GM18498 (cell line): ENCODE data around the gene SMIM21.

Experiments used
- ATAC-seq: cut with Tn5 transposase; IDR thresholded peaks from one replicate; pipeline ENCODE4 v1.9.1; 2021; ENCODE audit warnings: mild to moderate bottlenecking, moderate library complexity; ENCODE audit not compliant: unreplicated experiment

The SMIM21 gene

GRCh38 chr18:75378376-75379315 lies 48.9 kb downstream of the SMIM21 start:
- ATAC-seq, result no peak

DNA sequence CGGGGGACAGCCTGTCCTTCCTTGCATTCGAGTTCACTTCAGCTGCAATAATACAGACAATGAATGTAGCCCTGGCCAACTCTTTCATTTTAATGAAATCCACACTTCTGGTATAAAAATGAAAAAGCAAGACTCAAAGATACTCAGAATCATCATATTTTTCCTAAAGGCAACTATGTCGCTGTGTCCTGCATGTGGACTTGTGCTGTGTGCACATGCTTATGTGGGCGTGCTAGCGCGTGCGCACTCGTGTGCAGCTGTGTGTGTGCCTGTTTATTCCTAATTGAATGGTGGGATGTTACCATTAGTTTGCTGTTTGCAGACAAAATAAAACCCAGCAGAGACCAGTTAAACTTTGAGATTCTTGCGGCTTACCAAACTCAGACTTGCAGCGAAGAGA lies 49.6 kb downstream of the SMIM21 start:
- no peak for ATAC-seq

DNA sequence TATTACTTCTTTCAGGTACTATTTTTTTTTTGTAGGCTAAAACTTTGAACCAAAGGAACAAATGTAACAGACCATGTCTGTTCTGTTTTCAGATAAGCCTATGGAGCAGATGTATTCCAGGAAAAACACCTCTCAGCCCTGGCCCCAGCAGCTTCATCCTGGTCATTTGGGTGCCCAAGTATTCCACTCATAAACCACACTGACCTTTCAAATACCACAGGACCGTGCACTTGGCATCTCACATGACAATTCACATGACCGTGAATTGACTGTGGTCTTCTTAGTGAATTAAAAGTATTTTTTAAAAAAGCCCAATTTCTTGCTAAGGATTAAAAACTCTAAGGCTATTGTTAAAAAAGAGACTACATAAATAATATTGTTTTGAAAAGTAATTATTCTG lies 50.2 kb downstream of the SMIM21 start:
- no peak for ATAC-seq

- ATAC-seq, result no peak
Measured at GRCh38 chr18:75376004-75376403, 51.5 kb downstream of the SMIM21 start.

DNA sequence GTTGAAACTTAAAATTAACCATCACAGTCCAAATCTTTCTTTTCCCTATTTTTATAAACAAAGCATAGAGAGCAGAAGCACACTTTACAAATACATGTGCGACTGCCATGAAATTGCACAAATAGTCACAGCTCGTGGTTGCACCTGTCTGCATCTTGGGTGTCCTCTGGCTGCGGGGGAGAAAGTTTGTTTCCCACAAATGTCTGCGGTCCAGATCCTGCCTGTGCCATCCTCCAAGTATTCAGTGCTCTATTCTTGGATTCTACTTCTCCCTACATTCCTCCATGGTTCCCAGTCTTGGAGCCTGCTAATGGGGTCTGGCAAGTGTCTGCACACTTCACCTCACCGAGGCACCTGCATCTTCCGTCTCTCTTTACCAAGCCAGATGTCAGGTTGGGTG lies 52.2 kb downstream of the SMIM21 start:
- no peak for ATAC-seq

DNA sequence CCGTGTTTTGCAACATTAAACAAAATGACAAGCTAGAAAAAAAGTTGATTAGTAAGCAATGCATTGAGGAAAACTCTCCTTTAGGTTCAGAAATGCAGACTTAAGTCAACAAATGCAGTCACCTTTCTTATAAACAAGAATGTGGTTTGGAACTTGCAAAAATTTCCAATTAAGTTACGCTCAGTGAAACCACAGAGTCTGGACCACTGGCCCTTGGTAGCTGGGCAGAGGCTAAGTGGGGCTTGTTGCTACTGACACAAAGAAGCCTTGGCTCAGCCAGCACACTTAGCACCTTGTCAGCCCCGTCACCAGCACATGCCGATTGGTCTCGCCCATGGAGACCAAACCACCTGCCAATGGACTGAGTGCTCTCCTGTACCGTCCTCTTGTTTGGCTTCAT lies 53.0 kb downstream of the SMIM21 start:
- ATAC-seq, result no peak

DNA sequence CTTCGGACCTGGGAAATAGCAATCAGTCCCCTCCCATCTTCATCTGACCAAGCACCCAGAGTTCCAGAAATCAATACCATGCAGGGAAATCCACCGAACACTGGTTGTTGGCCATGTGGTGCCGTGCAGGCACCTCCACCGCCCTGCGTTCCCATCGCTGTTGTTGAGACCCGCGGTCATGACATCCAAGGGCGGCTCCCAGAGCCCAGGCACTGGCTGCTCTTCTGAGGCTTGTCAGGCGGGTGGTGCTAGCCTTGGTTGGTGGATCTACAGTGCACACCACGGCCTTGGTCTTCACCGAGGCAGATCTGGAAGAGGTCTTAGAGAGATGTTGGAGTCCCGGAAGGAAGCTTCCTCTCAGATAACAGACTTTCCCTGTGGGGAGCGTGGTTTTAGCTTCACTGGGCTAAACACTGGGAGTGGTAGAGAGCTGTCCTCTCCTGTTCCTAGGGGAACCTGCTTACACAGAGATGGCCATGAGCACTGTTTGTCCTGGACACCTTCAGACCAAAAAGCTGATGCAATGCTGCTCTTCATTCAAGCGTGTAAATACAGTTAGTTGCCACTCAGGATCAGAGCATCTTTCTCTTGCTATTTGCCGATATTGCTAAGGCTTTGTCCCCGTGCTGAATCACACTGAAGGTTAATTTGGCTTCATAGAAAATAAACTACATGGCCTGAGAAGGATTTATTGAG lies 58.3 kb downstream of the SMIM21 start:
- no peak for ATAC-seq

DNA sequence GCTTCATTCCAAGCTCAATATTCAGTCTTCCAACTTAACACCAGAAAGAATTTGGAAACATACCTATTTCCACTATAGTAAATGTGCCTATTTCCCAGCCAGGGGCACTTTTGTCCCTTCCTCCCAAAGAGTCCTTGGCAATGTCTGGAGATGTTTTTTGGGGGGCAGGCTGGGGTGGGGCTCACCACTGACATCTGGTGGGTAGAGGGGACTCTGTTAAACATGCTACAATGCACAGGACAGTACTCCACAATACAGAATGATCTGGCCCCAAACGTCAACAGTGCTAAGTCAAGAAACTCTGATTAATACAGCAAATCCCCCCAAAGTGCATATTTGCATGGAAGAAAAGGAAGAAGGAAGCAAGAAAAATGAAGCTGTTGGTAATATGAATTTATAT lies 61.7 kb downstream of the SMIM21 start:
- ATAC-seq, result no peak

DNA sequence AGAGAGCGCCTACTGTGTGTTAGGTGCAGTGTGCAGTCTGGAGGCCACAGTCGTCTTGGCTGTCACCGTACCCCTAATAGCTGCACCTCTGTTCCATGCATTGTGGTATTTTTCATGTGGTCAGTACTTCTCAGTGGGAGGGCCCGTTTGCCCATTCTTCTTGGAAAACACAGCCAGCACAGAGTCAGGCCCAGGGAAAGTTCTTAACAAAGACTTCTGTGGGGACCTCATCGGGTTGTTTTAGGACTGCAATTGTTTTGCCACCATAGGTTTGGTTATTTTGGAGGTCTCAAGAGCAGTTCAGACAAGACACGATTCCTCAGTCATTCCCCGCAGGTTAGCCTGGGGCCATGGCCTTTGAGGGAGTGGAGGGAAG lies 62.3 kb downstream of the SMIM21 start:
- no peak for ATAC-seq

GRCh38 chr18:75364512-75365253 lies 62.8 kb downstream of the SMIM21 start:
- no peak for ATAC-seq

- no peak for ATAC-seq
Measured at GRCh38 chr18:75363446-75364225, 63.9 kb downstream of the SMIM21 start.

DNA sequence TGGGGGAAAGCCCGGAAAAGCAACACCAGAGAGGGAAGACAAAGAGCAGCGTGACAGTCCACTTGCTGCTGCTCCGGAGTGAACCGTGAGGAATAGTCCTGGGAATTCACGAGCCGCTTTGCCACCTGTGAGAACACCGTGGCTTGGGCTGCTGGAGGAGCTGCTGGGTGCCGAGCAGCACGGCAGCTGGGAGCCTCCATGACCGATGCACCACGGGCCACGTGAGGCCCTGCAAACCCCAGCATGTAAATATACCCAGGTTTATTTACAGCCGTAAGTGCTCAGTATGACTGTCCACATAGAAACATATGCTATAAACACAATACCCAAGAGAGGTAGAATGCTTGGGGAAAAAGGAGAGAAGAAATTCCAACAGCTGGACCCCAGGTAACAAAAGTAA lies 65.1 kb downstream of the SMIM21 start:
- ATAC-seq, result no peak

GRCh38 chr18:75360941-75361340 lies 66.6 kb downstream of the SMIM21 start:
- no peak for ATAC-seq

GRCh38 chr18:75360215-75360614 lies 67.3 kb downstream of the SMIM21 start:
- ATAC-seq, result no peak
